GM21529 (cell line): ENCODE measurements around the gene LYPD6B.
A peak's percentile ranks its signal among the peaks of the same experiment; 100 is the strongest.

Source experiments
- ATAC-seq: cut with Tn5 transposase; IDR thresholded peaks from one replicate; pipeline ENCODE4 v1.9.1; 2021; ENCODE audit not compliant: unreplicated experiment

The LYPD6B gene

GRCh38 chr2:149009576-149010461 lies 28.7 kb upstream of the LYPD6B start:
- no peak for ATAC-seq

- no peak for ATAC-seq
Observed at GRCh38 chr2:149012545-149012944, 26.0 kb upstream of the LYPD6B start.

- ATAC-seq: no peak
Observed at GRCh38 chr2:149015501-149015900, 23.0 kb upstream of the LYPD6B start.

- ATAC-seq: no peak
Observed at GRCh38 chr2:149015926-149016563, 22.5 kb upstream of the LYPD6B start.

- peak; percentile 18 for ATAC-seq
Observed at GRCh38 chr2:149017116-149017985, 21.1 kb upstream of the LYPD6B start.

GRCh38 chr2:149018981-149019380 lies 19.5 kb upstream of the LYPD6B start:
- no peak for ATAC-seq

- no peak for ATAC-seq
Observed at GRCh38 chr2:149019768-149020167, 18.7 kb upstream of the LYPD6B start.

- ATAC-seq: peak; percentile 43
Observed at GRCh38 chr2:149020432-149020851, 18.1 kb upstream of the LYPD6B start.

GRCh38 chr2:149021271-149021719 lies 17.2 kb upstream of the LYPD6B start:
- peak; percentile 63 for ATAC-seq

- ATAC-seq: peak; percentile 66
Observed at GRCh38 chr2:149021761-149022160, 16.7 kb upstream of the LYPD6B start.

- no peak for ATAC-seq
Observed at GRCh38 chr2:149023091-149023490, 15.4 kb upstream of the LYPD6B start.

- ATAC-seq: no peak
Observed at GRCh38 chr2:149027590-149028250, 10.8 kb upstream of the LYPD6B start.

GRCh38 chr2:149028377-149028776 lies 10.1 kb upstream of the LYPD6B start:
- ATAC-seq: no peak

GRCh38 chr2:149028891-149029290 lies 9.6 kb upstream of the LYPD6B start:
- ATAC-seq: no peak

- ATAC-seq: no peak
Observed at GRCh38 chr2:149029307-149029965, 9.1 kb upstream of the LYPD6B start.

- no peak for ATAC-seq
Observed at GRCh38 chr2:149031396-149031795, 7.1 kb upstream of the LYPD6B start.

GRCh38 chr2:149033716-149034115 lies 4.8 kb upstream of the LYPD6B start:
- ATAC-seq: no peak

GRCh38 chr2:149034406-149034805 lies 4.1 kb upstream of the LYPD6B start:
- no peak for ATAC-seq

- no peak for ATAC-seq
Observed at GRCh38 chr2:149036507-149037293, 1.8 kb upstream of the LYPD6B start.
